HuH-7.5 (cell line): ENCODE data around the gene CCNT2.
"Not testable (repeated sequence)": the region's sequence is repeated elsewhere in the genome, so short reads cannot be mapped to it uniquely, and the experiment has no call there.

ENCODE experiments used
- DNase-seq: peaks from one replicate; pipeline ENCODE4 v3.0.0; 2011; ENCODE audit warnings: low spot score

Gene CCNT2

DNA sequence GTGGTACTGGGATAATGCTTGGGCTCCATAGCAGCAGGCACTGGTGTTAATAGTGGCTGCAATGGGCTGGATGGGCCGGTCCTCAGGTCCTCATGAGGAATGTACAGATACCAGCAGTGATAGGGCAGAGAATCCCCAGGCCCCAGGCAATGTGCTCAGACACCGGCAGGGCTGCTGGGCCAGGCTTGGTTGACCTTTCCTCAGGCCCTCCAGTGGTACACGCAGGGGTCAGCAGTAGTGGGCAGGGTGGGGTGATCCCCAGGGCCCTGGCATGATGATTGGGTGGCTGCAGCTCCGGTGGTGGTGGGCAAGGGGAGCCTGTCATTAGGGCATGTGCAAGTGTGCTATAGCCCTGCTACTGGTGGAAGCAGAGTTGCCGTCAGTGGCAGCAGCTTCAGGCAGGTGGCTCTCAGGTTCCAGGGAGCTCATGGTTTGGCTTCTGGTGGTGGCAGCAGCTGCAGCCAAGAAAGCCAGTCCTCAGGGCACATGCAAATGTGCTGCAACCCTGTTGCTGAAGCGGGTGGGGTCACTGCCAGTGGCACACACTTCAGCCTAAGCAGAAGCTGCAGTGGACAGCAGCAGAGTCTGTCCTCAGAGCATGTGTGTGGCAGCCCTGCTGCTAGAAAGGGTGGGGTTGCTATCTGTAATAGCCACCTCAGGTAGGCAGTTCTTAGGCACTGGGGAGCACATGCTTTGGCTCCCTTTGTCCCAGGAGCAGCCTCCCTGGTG, 56.8 kb downstream of the CCNT2 start:
- no peak for DNase-seq

DNA sequence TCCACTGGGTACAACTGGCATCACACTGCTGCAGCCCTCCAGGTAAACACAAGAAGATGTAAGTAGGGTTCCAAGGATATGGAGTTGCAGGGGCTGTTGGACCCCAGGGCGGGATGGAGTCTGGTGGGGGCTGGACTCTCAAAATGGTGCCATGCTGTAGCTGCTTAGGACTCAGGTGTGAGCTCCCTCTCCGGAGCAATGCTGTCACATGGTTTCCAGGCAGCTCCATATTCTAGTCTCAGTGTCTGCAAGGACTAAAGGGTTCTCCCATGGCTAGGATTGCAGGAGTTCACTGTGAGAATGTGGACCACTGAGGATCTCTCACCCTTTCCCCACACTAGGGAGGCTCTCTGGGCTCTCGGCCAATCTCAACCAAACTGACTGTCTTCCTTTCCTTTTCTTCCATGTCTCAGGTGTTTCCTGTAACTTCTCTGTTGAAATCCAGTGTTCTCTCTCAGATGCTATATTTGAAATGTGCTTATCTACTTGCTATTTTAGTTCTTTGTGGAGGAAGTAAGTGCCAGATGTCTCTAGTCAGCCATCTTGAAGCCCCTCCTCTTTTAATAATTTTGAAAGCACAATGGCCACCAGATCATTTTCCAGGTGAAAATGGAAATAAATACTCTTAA, 57.6 kb downstream of the CCNT2 start:
- DNase-seq: no peak

DNA sequence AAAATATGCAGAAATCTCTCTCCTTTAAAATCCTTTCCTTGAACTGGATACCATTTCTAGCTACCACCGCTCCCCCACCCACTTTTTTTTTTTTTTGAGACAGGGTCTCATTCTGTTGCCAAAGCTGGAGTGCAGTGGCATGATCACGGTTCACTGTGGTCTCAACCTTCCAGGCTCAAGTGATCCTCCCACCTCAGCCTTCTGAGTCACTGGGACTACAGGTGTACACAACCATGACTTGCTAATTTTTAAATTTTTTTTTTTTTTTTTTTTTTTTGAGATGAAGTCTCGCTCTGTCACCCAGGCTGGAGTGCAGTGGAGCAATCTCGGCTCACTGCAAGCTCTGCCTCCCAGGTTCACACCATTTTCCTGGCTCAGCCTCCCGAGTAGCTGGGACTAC, 58.5 kb downstream of the CCNT2 start:
- not testable (repeated sequence) for DNase-seq

DNA sequence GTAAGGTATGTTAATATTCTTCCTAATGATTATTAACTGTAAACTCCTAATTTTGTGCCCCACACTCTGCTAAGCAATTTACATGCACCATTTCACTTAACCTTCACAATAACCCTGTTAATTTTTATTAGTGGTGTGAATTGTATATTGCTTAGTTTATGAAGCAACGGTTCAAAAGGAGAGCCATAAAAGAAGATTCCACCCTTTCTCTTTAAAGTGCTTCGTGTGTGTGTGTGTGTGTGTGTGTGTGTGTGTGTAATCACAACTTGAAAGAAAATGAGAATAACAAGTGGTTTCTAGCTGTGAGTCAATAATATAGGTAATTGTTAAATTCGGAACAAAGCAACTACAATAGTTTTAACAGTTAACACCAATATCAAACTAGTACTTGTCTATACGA, 60.6 kb downstream of the CCNT2 start:
- DNase-seq: no peak

DNA sequence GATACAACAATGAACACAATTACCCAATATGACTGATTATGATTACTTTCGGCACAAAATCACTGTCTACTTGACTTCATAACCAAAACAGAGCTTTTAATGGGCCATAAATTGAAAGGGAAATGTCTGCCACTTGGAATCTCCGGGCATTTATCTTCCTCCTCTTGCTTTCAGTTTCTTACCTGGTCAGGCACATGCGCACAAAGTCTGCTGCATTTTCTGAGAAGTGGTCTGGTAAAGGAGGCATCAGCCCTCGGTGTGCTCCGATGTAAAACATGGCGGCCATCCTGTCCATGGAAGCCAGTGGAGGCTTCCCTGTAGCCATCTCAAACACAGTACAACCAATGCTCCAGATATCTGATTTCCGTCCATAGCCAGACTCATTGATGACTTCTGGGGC, 62.0 kb downstream of the CCNT2 start:
- no peak for DNase-seq

DNA sequence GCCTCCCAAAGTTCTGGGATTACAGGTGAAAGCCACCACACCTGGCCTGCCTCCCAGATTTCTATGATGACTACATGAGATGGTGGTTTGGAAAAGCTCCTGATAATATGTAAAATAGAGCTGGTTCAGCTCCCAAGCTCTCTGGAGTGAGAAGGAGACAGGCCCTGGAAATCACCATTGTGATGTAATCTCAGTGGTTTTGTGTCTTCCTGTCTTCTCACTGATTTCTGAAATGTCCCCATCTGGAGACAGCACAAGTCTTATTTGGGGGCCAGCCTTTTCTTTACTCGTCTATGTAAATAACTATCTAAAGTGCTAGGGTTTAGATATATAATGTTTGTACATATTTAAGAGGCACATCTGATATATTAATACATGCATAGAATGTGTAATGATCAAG, 64.0 kb downstream of the CCNT2 start:
- no peak for DNase-seq

DNA sequence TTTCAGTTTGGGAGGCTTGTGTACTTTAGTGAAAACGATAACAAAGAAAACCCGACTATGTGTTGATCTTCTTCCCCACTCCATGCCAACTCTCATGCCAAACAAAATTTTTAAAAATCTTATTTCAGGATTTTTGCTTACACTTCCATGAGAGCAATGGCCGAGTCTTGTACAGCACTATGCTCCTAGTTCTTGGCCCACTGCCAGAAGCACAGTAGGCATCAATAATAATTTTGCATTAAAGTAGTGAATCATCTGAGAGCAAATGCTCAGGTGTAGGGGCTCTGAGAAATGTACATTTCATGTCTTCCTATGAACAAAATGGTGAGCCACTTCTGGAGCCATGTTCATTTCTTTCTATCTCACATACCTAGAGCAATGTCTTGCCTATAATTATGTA, 66.4 kb downstream of the CCNT2 start:
- no peak for DNase-seq

DNA sequence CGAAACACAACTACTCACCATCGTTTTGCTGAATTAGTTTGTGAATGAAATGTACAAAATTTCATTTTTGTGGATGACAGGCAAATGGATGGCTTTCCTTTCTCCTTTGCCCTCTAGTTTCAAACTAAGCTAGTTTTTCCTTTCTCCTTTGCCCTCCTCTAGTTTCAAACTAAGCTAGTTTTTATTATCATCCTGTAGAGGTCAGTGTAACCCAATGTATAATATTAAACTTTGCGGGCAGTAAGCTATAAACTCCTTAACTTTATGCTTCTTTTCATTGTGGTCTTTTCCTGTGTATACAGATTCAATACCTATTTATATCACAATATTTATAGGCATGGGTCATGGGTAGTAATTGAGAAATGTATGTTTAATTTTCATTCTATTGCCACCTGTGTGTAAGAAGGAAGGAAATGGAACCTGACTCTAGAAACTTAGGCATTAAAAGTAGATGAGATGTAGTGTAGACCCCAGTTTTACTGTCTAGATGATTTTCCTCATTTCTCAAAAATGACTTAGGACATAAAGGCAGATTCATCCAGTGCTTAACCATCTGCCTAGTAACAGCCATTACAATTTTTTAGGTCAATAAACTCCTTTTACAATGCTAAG, 70.5 kb downstream of the CCNT2 start:
- peak; percentile 15 for DNase-seq

DNA sequence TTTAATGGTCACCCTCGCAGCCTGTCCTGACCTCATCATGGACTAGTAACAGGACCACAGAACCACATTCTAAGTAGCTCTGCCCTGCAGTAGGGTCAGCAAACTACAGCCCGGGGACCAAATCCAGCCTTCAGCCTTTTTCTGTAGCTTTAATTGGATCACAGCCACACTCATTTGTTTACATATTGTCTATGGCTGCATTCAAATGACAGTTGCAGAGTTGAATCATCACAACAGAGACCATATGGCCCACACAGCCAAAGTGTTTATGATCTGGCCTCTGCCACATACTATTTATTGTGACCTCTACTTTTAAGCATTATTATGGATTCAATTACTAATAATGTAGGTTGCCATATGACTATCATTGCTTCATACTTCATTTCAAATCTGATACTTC, 80.9 kb downstream of the CCNT2 start:
- no peak for DNase-seq

DNA sequence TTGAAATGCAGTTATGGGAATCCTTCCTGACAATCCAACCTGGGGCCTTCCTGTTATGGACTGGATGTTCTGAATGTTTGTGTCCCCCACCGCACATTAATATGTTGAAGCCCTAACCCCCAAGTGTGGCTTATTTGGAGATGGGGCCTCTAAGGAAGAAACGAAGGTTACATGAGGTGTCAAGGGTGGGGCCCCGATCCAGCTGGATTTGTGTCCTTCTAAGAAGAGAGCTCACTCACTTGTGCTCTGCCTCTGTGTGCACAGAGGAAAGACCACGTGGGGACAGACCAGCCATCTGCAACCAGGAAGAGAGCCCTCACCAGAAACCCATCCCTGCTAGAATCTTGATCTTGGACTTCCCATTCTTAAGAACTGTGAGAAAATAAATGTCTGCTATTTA, 84.2 kb downstream of the CCNT2 start:
- DNase-seq: no peak

DNA sequence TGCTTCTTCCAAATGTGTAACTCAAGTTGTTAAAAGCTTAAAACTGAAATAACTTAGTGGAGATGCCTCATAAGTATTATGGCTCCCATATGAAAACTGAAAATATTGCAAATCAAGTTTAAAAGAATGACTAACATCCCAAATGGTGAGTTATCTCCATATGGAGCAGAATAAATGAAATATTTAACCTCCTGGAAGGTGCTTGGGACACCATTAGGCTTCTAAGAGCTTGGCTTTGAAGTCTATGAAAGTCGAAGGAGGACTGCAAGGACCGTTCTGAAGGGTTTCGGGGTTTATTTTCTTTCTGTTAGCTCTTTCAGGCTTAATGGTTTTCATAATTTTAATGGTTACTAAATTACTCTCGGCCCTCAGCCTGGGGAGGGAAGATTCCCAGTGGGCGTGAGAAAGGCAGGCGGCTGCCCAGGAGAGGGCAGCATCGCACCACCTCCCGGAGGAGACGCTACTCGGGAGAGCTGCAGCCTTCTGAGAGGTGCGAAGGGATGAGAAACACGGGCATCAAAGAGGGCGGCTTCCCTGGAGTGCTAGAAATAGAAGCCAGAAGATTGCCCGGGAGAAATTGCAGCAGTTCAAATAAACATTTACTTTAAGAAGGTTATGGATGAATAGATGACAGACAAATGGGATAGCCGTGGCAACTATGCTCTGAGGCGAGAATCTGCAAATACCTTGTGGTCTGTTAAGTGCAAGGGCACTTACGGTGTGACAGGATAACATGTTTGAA, 85.6 kb downstream of the CCNT2 start:
- DNase-seq: peak; percentile 60

DNA sequence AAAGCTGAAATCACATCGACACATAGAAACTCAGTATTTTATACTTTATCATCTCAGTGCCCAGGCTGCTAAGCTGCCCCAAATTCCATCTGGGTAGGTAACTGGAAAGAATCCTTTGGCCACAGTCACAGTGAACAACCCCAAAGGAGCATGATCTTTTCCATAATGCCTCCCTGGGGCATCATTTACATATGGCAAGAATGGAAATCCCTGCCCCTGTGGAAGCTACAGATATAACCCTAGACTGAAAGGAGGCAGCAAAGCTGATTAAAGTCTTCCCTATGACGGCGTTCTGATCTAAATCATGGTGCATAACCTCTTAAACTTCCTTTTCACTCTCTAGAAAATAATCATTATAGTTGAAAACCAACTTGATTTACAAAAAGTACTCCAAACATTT, 87.1 kb downstream of the CCNT2 start:
- DNase-seq: no peak
